HG03097 (cell line): Measurements from ENCODE around the gene CNDP2.
"Not testable (repeated sequence)": the region's sequence is repeated elsewhere in the genome, so short reads cannot be mapped to it uniquely, and the experiment has no call there.

Experiments used
- ATAC-seq: cut with Tn5 transposase; IDR thresholded peaks from one replicate; pipeline ENCODE4 v1.9.1; 2021; ENCODE audit not compliant: unreplicated experiment, low FRiP score

CNDP2 gene

GRCh38 chr18:74515620-74516231 lies 19.6 kb downstream of the CNDP2 start:
- ATAC-seq, result no peak

GRCh38 chr18:74516271-74517235 lies 20.4 kb downstream of the CNDP2 start:
- no peak for ATAC-seq

GRCh38 chr18:74517236-74517630 lies 21.1 kb downstream of the CNDP2 start:
- ATAC-seq, result no peak

GRCh38 chr18:74518456-74519295 lies 22.5 kb downstream of the CNDP2 start:
- ATAC-seq, result no peak

- no peak for ATAC-seq
Observed at GRCh38 chr18:74519320-74520095, 23.3 kb downstream of the CNDP2 start.

- ATAC-seq, result no peak
Observed at GRCh38 chr18:74520096-74520833, 24.1 kb downstream of the CNDP2 start.

- ATAC-seq, result no peak
Observed at GRCh38 chr18:74521068-74521725, 25.0 kb downstream of the CNDP2 start.

GRCh38 chr18:74522635-74523548 lies 26.7 kb downstream of the CNDP2 start:
- ATAC-seq, result no peak

GRCh38 chr18:74524097-74524496 lies 27.9 kb downstream of the CNDP2 start:
- no peak for ATAC-seq

GRCh38 chr18:74524915-74525314 lies 28.8 kb downstream of the CNDP2 start:
- ATAC-seq, result not testable (repeated sequence)

GRCh38 chr18:74525741-74526140 lies 29.6 kb downstream of the CNDP2 start:
- no peak for ATAC-seq

GRCh38 chr18:74526488-74526887 lies 30.3 kb downstream of the CNDP2 start:
- no peak for ATAC-seq

GRCh38 chr18:74528478-74528877 lies 32.3 kb downstream of the CNDP2 start:
- ATAC-seq, result no peak

GRCh38 chr18:74528913-74529312 lies 32.8 kb downstream of the CNDP2 start:
- no peak for ATAC-seq

- ATAC-seq, result no peak
Observed at GRCh38 chr18:74529378-74529777, 33.2 kb downstream of the CNDP2 start.

GRCh38 chr18:74529811-74530583 lies 33.8 kb downstream of the CNDP2 start:
- ATAC-seq, result no peak

GRCh38 chr18:74530584-74530862 lies 34.4 kb downstream of the CNDP2 start:
- ATAC-seq, result no peak

GRCh38 chr18:74531043-74531442 lies 34.9 kb downstream of the CNDP2 start:
- no peak for ATAC-seq
